H1 (cell line): ENCODE results near the gene VGLL4. TPM values are rescaled to one million over a fixed set of nuclear protein-coding genes. Genes with fewer than 3 reads are reported as not detected.
A peak's percentile ranks its signal among the peaks of the same experiment; 100 is the strongest.

Experiments
- CTCF ChIA-PET: fragments of 300-600 bp; sonication (Branson Sonifier 250); formaldehyde crosslinking; loops from one replicate; lab custom pipeline; 2021; ENCODE audit not compliant: partially characterized antibody; lab: Charles Lee
- POLR2A ChIA-PET: fragments of 300-600 bp; sonication (Branson Sonifier 250); formaldehyde crosslinking; loops from one replicate; lab custom pipeline; 2021; ENCODE audit warnings: inconsistent platforms; ENCODE audit not compliant: partially characterized antibody; lab: Charles Lee
- DNase-seq, 2 experiments: peaks; one replicate each; pipeline versions ENCODE4 v3.0.0 to v3.0.0-alpha.2; 2010 to 2022; ENCODE audit warnings: low spot score in 2 of 2, low read depth in 1 of 2, mixed read lengths in 1 of 2
- FAIRE-seq: peaks from 2 replicates; lab custom pipeline; 2011; peaks lifted over from hg19 to GRCh38; lab: Jason Lieb, UNC
- H2AFZ ChIP-seq: 2 replicates; pipeline ENCODE4 v1.8.1; 2012; ENCODE audit warnings: low read length, inconsistent platforms
- H2AK5ac ChIP-seq: 2 replicates; pipeline ENCODE4 v1.6.1; 2013; ENCODE audit warnings: low read depth, low read length
- H2BK120ac ChIP-seq: replicated peaks from 2 replicates; pipeline ENCODE3; 2013; ENCODE audit warnings: low read depth, low read length, inconsistent platforms
- H2BK12ac ChIP-seq: 2 replicates; pipeline ENCODE4 v1.6.1; 2013; ENCODE audit warnings: low read depth, low read length
- H2BK15ac ChIP-seq: 2 replicates; pipeline ENCODE4 v1.6.1; 2013; ENCODE audit warnings: low read length
- H2BK20ac ChIP-seq: 2 replicates; pipeline ENCODE4 v1.6.1; 2013; ENCODE audit warnings: low read length
- H2BK5ac ChIP-seq: 2 replicates; pipeline ENCODE4 v1.6.1; 2013; ENCODE audit warnings: low read depth, low read length
- H3K14ac ChIP-seq: 2 replicates; pipeline ENCODE4 v1.6.1; 2013; ENCODE audit warnings: inconsistent platforms; ENCODE audit not compliant: insufficient read length
- H3K18ac ChIP-seq: 2 replicates; pipeline ENCODE4 v1.6.1; 2013; ENCODE audit warnings: low read length; ENCODE audit errors: extremely low read depth
- H3K23ac ChIP-seq: 2 replicates; pipeline ENCODE4 v1.6.1; 2013; ENCODE audit warnings: inconsistent platforms; ENCODE audit not compliant: insufficient read length
- H3K23me2 ChIP-seq: 2 replicates; pipeline ENCODE4 v1.6.1; 2013; ENCODE audit warnings: low read depth, low read length
- H3K27ac ChIP-seq: 2 replicates; pipeline ENCODE4 v1.6.1; 2011; ENCODE audit warnings: low read depth, low read length, inconsistent platforms
- H3K27me3 ChIP-seq, 4 experiments: replicated peaks in 1 of 4; 1 replicate in 1 of 4; 2 replicates in 3 of 4; pipeline versions ENCODE4 v1.6.1 to v1.8.1; 2011 to 2013; ENCODE audit warnings: low read length in 3 of 4, mild to moderate bottlenecking in 3 of 4, inconsistent platforms in 2 of 4, mixed read lengths in 2 of 4, moderate library complexity in 1 of 4; ENCODE audit not compliant: control insufficient read depth in 3 of 4, insufficient read depth in 3 of 4; ENCODE audit errors: extremely low read depth in 1 of 4
- H3K36me3 ChIP-seq, 4 experiments: 2 replicates each; pipeline versions ENCODE4 v1.6.1 to v1.8.1; 2011 to 2013; ENCODE audit warnings: mild to moderate bottlenecking in 4 of 4, low read length in 3 of 4, moderate library complexity in 2 of 4, control low read depth in 1 of 4, inconsistent platforms in 1 of 4; ENCODE audit not compliant: insufficient read depth in 4 of 4, control insufficient read depth in 2 of 4
- H3K4ac ChIP-seq: replicated peaks from 2 replicates; pipeline ENCODE3; 2013; ENCODE audit warnings: low read length, low read depth, mixed read lengths, inconsistent platforms; ENCODE audit not compliant: insufficient read length
- H3K4me1 ChIP-seq, 4 experiments: replicated peaks in 1 of 4; 1 replicate in 1 of 4; 2 replicates in 3 of 4; pipeline versions ENCODE4 v1.6.1 to v1.8.1; 2011 to 2013; ENCODE audit warnings: low read length in 3 of 4, inconsistent platforms in 2 of 4, mixed read lengths in 1 of 4; ENCODE audit not compliant: insufficient read depth in 4 of 4, control insufficient read depth in 3 of 4
- H3K4me2 ChIP-seq, 2 experiments: 2 replicates each; pipeline versions ENCODE4 v1.6.1 to v1.8.1; 2011 to 2013; ENCODE audit warnings: low read depth in 2 of 2, low read length in 2 of 2, control low read depth in 1 of 2, inconsistent platforms in 1 of 2, mild to moderate bottlenecking in 1 of 2; ENCODE audit not compliant: insufficient read depth in 1 of 2
- H3K4me3 ChIP-seq, 4 experiments: fragments of 200-600, 300-600 bp in 1 of 4; sonication (generic), shearing (Covaris generic), sonication (Bioruptor Twin) in 1 of 4; 2 replicates each; pipeline versions ENCODE4 v1.5.1 to v1.8.1; 2011 to 2016; ENCODE audit warnings: low read length in 4 of 4, low read depth in 3 of 4, control low read depth in 2 of 4, inconsistent platforms in 2 of 4, mild to moderate bottlenecking in 2 of 4, mixed read lengths in 1 of 4, moderate library complexity in 1 of 4; ENCODE audit not compliant: insufficient read depth in 2 of 4; ENCODE audit errors: extremely low read depth in 1 of 4
- H3K56ac ChIP-seq: replicated peaks from 2 replicates; pipeline ENCODE3; 2013; ENCODE audit warnings: low read depth, mild to moderate bottlenecking, mixed read lengths, low read length, inconsistent platforms; ENCODE audit not compliant: insufficient read length
- H3K79me1 ChIP-seq: 2 replicates; pipeline ENCODE4 v1.6.1; 2013; ENCODE audit warnings: low read depth, low read length, control low read depth
- H3K79me2 ChIP-seq, 2 experiments: 2 replicates each; pipeline versions ENCODE4 v1.6.1 to v1.8.1; 2012 to 2013; ENCODE audit warnings: low read length in 2 of 2, mild to moderate bottlenecking in 2 of 2, inconsistent platforms in 1 of 2; ENCODE audit not compliant: insufficient read depth in 2 of 2, control insufficient read depth in 1 of 2
- H3K9ac ChIP-seq, 4 experiments: replicated peaks in 1 of 4; 1 replicate in 1 of 4; 2 replicates in 3 of 4; pipeline versions ENCODE4 v1.6.1 to v1.8.1; 2011 to 2013; ENCODE audit warnings: low read depth in 3 of 4, low read length in 3 of 4, control low read depth in 2 of 4, mild to moderate bottlenecking in 2 of 4, moderate library complexity in 2 of 4, inconsistent platforms in 1 of 4; ENCODE audit errors: extremely low read depth in 1 of 4
- H3K9me3 ChIP-seq, 2 experiments: 2 replicates each; pipeline versions ENCODE4 v1.6.1 to v1.8.1; 2012 to 2013; ENCODE audit warnings: mild to moderate bottlenecking in 2 of 2, moderate library complexity in 2 of 2, control low read depth in 1 of 2, inconsistent platforms in 1 of 2, low read depth in 1 of 2, low read length in 1 of 2, mixed read lengths in 1 of 2; ENCODE audit not compliant: insufficient read depth in 2 of 2
- H4K20me1 ChIP-seq, 2 experiments: replicated peaks in 1 of 2; 2 replicates each; pipeline versions ENCODE3 to v1.8.1; 2011 to 2013; ENCODE audit warnings: inconsistent platforms in 2 of 2, low read length in 2 of 2, mild to moderate bottlenecking in 1 of 2; ENCODE audit not compliant: insufficient read depth in 2 of 2, control insufficient read depth in 1 of 2
- H4K5ac ChIP-seq: 2 replicates; pipeline ENCODE4 v1.6.1; 2013; ENCODE audit warnings: low read length, low read depth, mixed read lengths, inconsistent platforms; ENCODE audit not compliant: insufficient read length
- H4K8ac ChIP-seq: 2 replicates; pipeline ENCODE4 v1.8.0; 2013; ENCODE audit warnings: mild to moderate bottlenecking, moderate library complexity, low read length, inconsistent platforms; ENCODE audit not compliant: insufficient read depth; ENCODE audit errors: extremely low read depth
- H4K91ac ChIP-seq: replicated peaks from 2 replicates; pipeline ENCODE3; 2013; ENCODE audit warnings: low read length, mixed read lengths, inconsistent platforms; ENCODE audit not compliant: insufficient read length
- CREB1 ChIP-seq: IDR thresholded peaks from 2 replicates; pipeline ENCODE4 v1.6.1; 2012; ENCODE audit warnings: inconsistent platforms
- CTCF ChIP-seq, 3 experiments: IDR thresholded peaks; 1 replicate in 2 of 3; 2 replicates in 1 of 3; pipeline versions ENCODE4 v1.5.1 to v1.6.1; 2011; ENCODE audit warnings: low read length in 3 of 3, mild to moderate bottlenecking in 3 of 3, inconsistent platforms in 2 of 3, low read depth in 1 of 3, moderate library complexity in 1 of 3; ENCODE audit not compliant: insufficient read depth in 1 of 3; ENCODE audit errors: control extremely low read depth in 1 of 3
- MAX ChIP-seq: IDR thresholded peaks from 2 replicates; pipeline ENCODE4 v1.6.1; 2012; ENCODE audit warnings: inconsistent platforms
- POLR2AphosphoS5 ChIP-seq: IDR thresholded peaks from 2 replicates; pipeline ENCODE4 v1.6.1; 2011; ENCODE audit warnings: low read depth, low read length
- TCF12 ChIP-seq: IDR thresholded peaks from 2 replicates; pipeline ENCODE4 v1.6.1; 2011; ENCODE audit warnings: low read depth, mild to moderate bottlenecking, low read length
- USF2 ChIP-seq: IDR thresholded peaks from 2 replicates; pipeline ENCODE4 v1.6.1; 2011; ENCODE audit warnings: low read length, improper control_type of control experiment
- WGBS, 2 experiments: shearing (Covaris generic) in 1 of 2; methylation state at CpG; one replicate each; pipeline versions ENCODE4 v1.1.6 to v1.1.7; 2013 to 2015; ENCODE audit warnings: low lambda C conversion rate in 2 of 2, mixed read lengths in 2 of 2, inconsistent platforms in 1 of 2, low coverage in 1 of 2, missing lambda C conversion rate in 1 of 2; ENCODE audit not compliant: insufficient replicate concordance in 2 of 2, insufficient coverage in 1 of 2, insufficient read length in 1 of 2; ENCODE audit errors: extremely low coverage in 1 of 2, missing lambda C conversion rate in 1 of 2; 5-methylcytosine and 5-hydroxymethylcytosine counted together
- polyA plus RNA-seq, 7 experiments: library from polyadenylated mRNA; depleted of rRNA in 3 of 7; stranded (reverse) in 5 of 7; unstranded in 2 of 7; fragments of >200 nt in 5 of 7; fragments of 200-250 nt in 2 of 7; gene quantifications; 1 replicate in 5 of 7; 2 replicates in 1 of 7; 4 replicates in 1 of 7; pipeline versions ENCODE4 v1.2.1 to v1.2.3, GENCODE V29; 2011 to 2013; ENCODE audit warnings: missing spikeins in 2 of 7, mixed read lengths in 2 of 7
- total RNA-seq: library from RNA; stranded (reverse); fragmentation: NEBNext Ultra II Directional; extraction: Animal tissue kit (Norgen Biotek cat#: 25700); gene quantifications from 2 replicates; pipeline ENCODE4 v1.2.1, GENCODE V29; 2021

VGLL4 gene
- total and polyA plus RNA-seq, 2 of the 8 experiments (the other 6 are each of a cell fraction or from before 2014, with no cell fraction given) = 45.1 to 50.0 TPM

- Histone ChIP-seq H3K4me1 (peaks cover 2 to 14% (median 5%) of the 10 kb centered on the region in 4 experiments; a peak in 6 of 7 replicates), H3K36me3 (no peaks in the 10 kb centered on the region), H3K4me2 (peak overlapping the region; percentile 6 to 48; a peak in 2 of 4 replicates), H2BK12ac (no peak overlapping the region), H3K27ac (no peak overlapping the region), H2BK120ac (no peak overlapping the region), H3K9ac (no peak overlapping the region), H2BK20ac (no peak overlapping the region), H4K91ac (no peak overlapping the region), H4K5ac (no peak overlapping the region), H3K9me3 (peaks cover 4% of the 10 kb centered on the region in 2 experiments; a peak in 1 of 4 replicates), H3K23ac (no peak overlapping the region), H3K27me3 (no peaks in the 10 kb centered on the region), H4K8ac (no peak overlapping the region), H3K14ac (no peak overlapping the region), H2AK5ac (no peak overlapping the region), H2AFZ (no peak overlapping the region), H2BK5ac (no peak overlapping the region), H3K79me2 (no peaks in the 10 kb centered on the region), H2BK15ac (no peak overlapping the region), H4K20me1 (no peaks in the 10 kb centered on the region), H3K18ac (no peak overlapping the region), H3K4me3 (no peak overlapping the region), H3K23me2 (no peaks in the 10 kb centered on the region), H3K79me1 (no peaks in the 10 kb centered on the region), H3K4ac (no peak overlapping the region), H3K56ac (no peak overlapping the region)
- WGBS, 2 experiments = 50% methylated on average over 5 of the region's 5 CpGs; no CpG with 5 or more reads in 1 of the 2 experiments
- POLR2A ChIA-PET = interaction anchor here (0.7 kb wide), 1 partner anchor 468 kb away, joined by 3 read pairs; no protein-coding TSS in a partner anchor
- no peak for FAIRE-seq
- CTCF ChIA-PET = interaction anchor here (0.7 to 1.4 kb wide), 2 partner anchors 10 to 29 kb away, joined by 3 to 5 read pairs; no protein-coding TSS in a partner anchor
- peak in 1 of 2 experiments; percentile 43 for DNase-seq
- TF ChIP-seq TCF12 (no peak), MAX (no peak), USF2 (no peak), POLR2AphosphoS5 (no peak), CREB1 (no peak), CTCF (IDR thresholded peaks at IDR 0.05; ENCODE audit: control extremely low read depth in 1 of 3, insufficient read depth in 1 of 3, low read depth in 1 of 3, low read length in 3 of 3) (no peak)
These were observed 133.7 kb downstream of the VGLL4 start for GRCh38 chr3:11510001-11510340.
